Measurements from ENCODE around the gene DGKI.

Gene DGKI

GRCh38 chr7:137846827-137847567 is at the start of gene DGKI:
DGKI (minus strand) TSS chr7:137846974.
- TF ChIP-seq CTCF (conservative IDR thresholded peaks at IDR 0.05; ENCODE audit: low read length) = no peak
- H3K4me3 ChIP-seq (ENCODE audit: low read length) = peak within 1 kb of the TSS; percentile 65
- DNase-seq (ENCODE audit: low read depth) = no peak

DNA sequence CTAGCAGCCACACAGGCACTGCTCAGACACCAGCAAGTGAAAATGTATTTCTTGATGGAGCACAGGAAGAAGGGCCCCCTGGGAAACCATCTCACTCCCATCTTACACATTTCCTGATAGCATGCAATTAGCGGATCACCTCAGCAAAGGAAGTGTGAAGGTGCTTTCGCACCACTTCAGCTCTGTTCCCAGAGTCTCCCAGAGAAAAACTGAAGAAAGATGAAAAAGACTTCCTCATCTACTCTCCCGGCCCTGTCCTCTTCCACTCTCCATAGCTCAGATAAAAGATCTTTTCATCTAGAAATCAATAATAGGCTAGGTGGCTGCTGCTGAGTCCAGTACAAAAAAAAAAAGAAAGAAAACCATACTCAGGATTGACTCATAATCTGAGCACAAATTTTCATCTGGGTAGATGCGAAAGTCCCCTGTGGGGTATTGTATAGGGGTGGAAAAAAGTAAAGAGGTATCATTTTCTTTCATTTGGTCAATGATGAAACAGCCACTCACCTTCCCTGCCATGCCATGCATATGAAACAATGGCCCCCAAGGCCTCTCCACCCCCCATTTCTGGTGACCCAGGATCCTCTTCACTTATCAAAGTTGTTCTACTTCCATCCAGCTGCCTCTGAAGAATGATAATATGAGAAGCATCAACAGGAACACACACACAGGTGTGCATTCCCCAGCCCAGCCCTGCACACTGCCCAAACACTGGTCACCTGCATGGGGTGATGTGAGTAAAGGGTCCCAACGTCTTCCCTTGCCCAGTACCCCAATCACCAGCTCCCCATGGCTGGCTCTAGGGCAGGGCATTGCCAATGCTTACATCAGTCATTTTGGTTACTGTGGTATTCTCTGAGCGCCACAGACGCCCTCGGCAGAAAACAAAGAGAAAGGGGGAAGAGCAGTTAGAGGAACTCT is 48.8 kb upstream of the DGKI start:
- no peak for TF ChIP-seq CTCF (conservative IDR thresholded peaks at IDR 0.05; ENCODE audit: low read length)
- no peak overlapping the region for H3K4me3 ChIP-seq (ENCODE audit: low read length)
- no peak for DNase-seq (ENCODE audit: low read depth)

DNA sequence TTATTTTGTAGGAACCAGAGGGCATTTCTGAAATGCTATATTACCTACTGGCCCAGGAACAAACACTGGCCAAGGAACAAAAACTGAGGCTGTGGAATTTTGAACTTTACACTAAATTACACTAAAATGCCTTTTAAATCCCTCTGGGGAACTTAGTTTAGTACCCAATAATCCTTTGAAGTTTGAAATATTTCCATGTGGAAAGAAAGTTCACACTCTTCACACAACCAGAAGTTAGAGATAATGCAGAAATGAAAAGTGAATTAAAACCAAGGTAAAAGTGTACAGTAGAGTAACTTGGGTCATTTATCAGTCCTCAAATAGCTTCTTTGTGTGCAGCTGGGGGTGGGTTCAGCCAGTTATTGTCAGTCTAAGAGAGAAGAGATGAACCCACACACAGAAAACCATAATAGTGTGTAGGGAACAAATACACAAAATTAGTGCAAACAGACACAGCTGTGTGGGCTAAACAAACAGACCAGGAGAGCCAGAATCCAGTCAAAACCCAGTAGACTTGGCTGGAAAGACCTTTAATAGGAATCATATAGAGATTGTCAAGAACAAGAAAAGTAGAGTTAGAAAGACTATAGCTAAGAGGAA is 46.5 kb upstream of the DGKI start:
- DNase-seq (ENCODE audit: low read depth) = no peak
- H3K4me3 ChIP-seq (ENCODE audit: low read length) = no peak overlapping the region
- TF ChIP-seq CTCF (conservative IDR thresholded peaks at IDR 0.05; ENCODE audit: low read length) = no peak

DNA sequence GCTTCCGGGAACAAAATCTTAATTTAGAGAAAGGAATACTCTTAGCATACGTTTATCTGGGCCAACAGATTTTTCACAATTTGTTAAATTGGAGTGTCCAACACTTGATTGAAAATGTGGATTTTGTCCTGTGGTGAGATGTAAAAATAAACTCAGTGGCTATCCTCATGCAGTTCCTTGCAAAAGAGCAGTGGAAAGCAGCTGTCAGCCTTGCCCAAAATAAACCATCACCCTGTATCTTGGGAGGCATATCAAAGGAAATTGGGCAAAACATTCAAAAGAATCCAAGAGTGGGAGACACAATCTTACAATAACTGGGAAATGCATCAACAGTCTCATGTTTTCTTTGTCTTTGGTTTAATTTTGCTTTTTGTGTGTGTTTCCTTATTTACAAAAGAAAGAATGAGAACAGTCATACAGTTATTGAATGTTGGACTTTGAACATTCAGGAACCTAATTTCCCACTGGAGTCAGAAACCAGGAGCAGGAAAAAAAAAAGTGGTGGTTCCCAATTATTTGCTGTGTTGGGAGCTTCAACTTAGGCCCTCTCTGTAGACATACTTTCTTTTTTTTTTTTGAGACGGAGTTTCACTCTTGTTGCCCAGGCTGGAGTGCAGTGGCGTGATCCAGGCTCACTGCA is 44.4 kb upstream of the DGKI start:
- TF ChIP-seq CTCF (conservative IDR thresholded peaks at IDR 0.05; ENCODE audit: low read length) = no peak

GRCh38 chr7:137890449-137890921 is 43.7 kb upstream of the DGKI start:
- no peak for TF ChIP-seq CTCF (conservative IDR thresholded peaks at IDR 0.05; ENCODE audit: low read length)
- no peak overlapping the region for H3K4me3 ChIP-seq (ENCODE audit: low read length)
- DNase-seq (ENCODE audit: low read depth) = no peak

More for the DNA sequence above, 44.4 kb upstream of the DGKI start:
- H3K4me3 ChIP-seq (ENCODE audit: low read length) = no peak overlapping the region
- DNase-seq (ENCODE audit: low read depth) = no peak

DNA sequence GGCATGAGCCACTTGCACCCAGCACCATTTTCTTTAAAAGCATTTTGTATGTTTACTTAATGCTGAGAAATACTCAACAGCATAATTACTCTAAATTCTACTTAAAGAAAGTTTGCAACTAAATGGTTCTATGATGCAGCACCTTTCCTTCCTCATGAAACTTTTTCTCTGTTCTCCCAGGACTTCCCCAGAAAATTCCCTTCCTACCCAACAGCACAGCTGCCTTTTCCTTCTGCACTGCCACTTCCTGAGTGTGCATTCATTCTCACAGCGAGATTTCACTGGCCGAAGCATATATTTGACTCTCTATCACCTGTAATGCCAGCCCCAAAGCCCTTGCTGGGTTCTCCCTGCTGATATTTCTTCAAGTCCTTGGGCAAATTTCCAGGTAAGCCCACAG is 41.5 kb upstream of the DGKI start:
- H3K4me3 ChIP-seq (ENCODE audit: low read length) = no peak overlapping the region
- no peak for TF ChIP-seq CTCF (conservative IDR thresholded peaks at IDR 0.05; ENCODE audit: low read length)
- DNase-seq (ENCODE audit: low read depth) = no peak
